Skeletal muscle satellite cell (primary cell): Measurements from ENCODE around the gene CCDC33.

Source experiments
- H3K27me3 ChIP-seq: 2 replicates; pipeline ENCODE4 v1.7.0; 2013; ENCODE audit warnings: low read length; ENCODE audit not compliant: control insufficient read depth, insufficient read depth
- H3K36me3 ChIP-seq: 2 replicates; pipeline ENCODE4 v1.7.0; 2013; ENCODE audit warnings: mild to moderate bottlenecking, control low read depth, low read length; ENCODE audit not compliant: insufficient read depth
- H3K4me1 ChIP-seq: 2 replicates; pipeline ENCODE4 v1.7.0; 2013; ENCODE audit warnings: low read length; ENCODE audit not compliant: control insufficient read depth, insufficient read depth
- H3K4me2 ChIP-seq: 2 replicates; pipeline ENCODE4 v1.7.0; 2013; ENCODE audit warnings: mild to moderate bottlenecking, low read length
- H3K4me3 ChIP-seq: 2 replicates; pipeline ENCODE4 v1.7.0; 2013; ENCODE audit warnings: low read length
- H3K9ac ChIP-seq: 2 replicates; pipeline ENCODE4 v1.7.0; 2013; ENCODE audit warnings: mild to moderate bottlenecking, low read depth, low read length, moderate library complexity
- H3K9me3 ChIP-seq: replicated peaks from 2 replicates; pipeline ENCODE4 v1.7.0; 2013; ENCODE audit warnings: mild to moderate bottlenecking, control low read depth, low read length

Gene CCDC33

DNA sequence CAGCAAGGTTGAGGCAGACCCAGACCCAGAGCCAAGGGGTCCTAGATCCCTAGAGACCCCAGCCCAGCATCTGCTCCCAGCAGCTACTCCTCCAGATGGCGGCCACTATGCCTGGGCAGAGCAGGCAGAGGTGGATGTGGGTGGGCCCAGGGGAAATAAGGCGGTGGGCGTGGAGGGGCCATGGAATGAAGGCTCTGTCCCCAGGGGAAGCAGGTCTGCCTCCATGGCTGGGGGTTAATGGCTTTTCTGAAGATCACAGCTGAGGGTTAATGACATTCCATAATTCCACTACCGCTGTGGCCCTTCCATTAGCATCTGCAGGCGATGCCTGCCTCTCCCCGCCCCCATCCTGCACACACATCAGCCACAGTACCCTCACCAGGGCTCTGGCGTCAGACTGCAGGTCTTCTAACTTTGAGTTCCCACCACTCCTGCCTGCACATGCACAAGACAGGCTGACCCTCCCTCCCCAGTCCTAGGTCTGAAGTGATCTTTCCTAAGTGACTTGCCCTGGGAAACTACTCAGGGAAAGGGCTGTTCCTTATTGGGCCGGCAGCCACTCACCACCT, 41.2 kb downstream of the CCDC33 start:
- Histone ChIP-seq H3K27me3 (peaks cover 82% of the 10 kb centered on the region), H3K9ac (no peak overlapping the region), H3K4me2 (no peak overlapping the region), H3K9me3 (no peaks in the 10 kb centered on the region), H3K4me3 (no peak overlapping the region), H3K4me1 (no peaks in the 10 kb centered on the region), H3K36me3 (no peaks in the 10 kb centered on the region)

DNA sequence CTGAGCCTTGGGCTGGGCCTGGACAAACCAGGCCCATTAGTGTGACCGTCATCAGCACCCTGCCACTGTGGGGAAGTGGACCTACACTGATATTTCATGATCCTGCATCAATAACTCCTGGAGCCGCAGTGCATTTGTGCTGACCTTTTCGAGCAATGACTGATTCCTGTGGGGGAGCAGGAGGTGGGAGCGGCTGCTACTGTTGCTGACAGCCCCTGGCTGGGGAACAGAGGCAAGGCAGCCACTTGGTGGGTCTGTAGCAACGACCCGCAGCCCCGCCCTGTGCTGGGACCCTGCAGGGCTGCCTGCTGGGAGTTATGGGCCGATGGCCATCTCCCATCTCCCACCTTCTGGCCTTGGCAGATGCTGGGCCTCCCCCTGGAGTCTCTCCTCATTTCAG, 42.1 kb downstream of the CCDC33 start:
- Histone ChIP-seq H3K9me3 (no peaks in the 10 kb centered on the region), H3K4me2 (no peak overlapping the region), H3K27me3 (peaks cover 82% of the 10 kb centered on the region), H3K9ac (no peak overlapping the region), H3K4me1 (no peaks in the 10 kb centered on the region), H3K4me3 (no peak overlapping the region), H3K36me3 (no peaks in the 10 kb centered on the region)

DNA sequence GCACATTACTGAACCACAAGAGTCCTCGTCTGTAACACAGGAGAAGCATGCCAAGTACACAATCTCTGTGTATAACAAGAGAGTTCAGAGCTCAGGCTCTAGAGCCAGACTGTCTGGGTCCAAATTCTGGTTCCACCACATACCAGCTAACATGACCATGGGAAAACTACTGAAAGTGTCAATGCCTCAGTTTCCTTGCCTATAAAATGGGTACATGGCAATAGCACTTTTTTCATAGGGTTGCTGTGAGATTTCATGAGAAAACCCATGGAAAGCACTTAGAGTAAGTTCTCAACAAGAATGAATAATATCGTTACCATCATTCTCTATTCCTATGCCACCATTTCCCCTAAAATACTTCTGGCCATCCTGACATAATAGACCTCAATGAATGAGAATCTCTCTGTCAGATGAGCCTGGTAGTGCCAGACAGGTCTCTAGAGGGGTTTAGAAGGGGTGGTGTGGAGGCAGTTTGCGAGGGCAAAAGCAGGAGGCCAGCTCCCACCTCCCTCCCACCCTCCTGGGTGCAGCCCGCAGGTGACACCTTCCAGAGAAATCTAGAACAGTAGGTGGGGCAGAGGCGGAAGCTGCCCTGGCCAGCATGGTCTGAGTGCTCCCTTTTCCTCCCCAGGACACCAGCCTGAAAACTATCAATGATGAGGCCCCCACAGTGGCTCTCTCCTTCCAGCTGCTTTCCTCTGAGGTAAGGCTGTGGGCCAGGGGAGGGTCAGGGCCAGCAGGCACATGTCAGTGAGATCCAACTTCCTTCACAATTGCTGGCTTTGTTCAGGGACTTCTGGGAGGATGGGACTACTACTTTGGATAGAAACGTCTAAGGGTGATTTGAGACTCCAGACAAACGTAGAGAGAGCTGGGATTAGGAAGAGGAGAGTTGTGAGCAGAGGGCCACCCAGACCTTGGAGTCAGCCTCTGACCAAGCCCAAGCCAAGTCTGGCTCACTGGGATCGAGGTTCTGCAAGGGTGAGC, 45.3 kb downstream of the CCDC33 start:
- H3K27me3 ChIP-seq = peaks cover 94% of the 10 kb centered on the region
- no peaks in the 10 kb centered on the region for H3K36me3 ChIP-seq
- H3K9me3 ChIP-seq = no peaks in the 10 kb centered on the region
- no peak overlapping the region for H3K9ac ChIP-seq
- no peaks in the 10 kb centered on the region for H3K4me1 ChIP-seq
- H3K4me3 ChIP-seq = no peak overlapping the region
- H3K4me2 ChIP-seq = no peak overlapping the region

DNA sequence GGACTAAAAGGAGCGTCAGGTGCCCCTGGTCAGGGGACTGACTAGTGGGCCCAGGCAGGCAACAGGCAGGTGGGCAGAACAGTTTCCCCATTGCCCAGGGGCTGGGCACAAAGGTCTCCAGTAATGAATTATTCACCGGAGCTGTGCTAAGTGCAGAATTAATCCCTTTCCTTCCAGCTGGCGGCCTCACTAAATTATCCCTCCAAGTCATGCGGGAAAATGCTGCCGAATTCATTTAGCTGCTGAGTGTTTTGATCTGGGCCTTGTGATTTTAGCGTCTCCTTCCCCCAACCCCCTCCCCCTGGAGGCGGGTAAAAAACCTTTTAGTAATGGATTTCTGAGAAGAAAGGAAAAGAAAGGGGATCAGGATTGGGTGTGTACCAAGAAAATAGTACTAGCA, 47.2 kb downstream of the CCDC33 start:
- Histone ChIP-seq H3K9me3 (no peaks in the 10 kb centered on the region), H3K27me3 (peaks cover 91% of the 10 kb centered on the region), H3K36me3 (no peaks in the 10 kb centered on the region), H3K4me1 (no peaks in the 10 kb centered on the region), H3K4me2 (no peak overlapping the region), H3K4me3 (no peak overlapping the region), H3K9ac (no peak overlapping the region)

DNA sequence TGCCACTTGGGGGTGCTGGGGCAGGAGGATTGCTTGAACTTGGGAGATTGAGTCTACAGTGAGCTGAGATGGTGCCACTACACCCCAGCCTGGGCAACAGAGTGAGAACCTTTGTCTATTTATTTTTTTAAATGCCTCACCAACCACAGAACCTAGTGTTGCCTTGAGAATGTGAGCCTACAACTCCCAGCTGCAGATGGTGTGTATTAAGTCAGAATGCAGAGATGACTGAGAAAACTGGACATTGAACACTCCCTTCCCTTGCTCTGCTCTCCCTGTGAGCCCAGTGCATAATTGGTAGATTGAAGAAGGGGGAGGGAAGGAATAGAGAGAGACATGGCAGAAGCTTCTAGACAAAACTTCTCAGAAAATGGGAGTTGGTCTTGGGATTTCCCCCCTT, 53.5 kb downstream of the CCDC33 start:
- Histone ChIP-seq H3K4me3 (no peak overlapping the region), H3K4me2 (no peak overlapping the region), H3K4me1 (no peaks in the 10 kb centered on the region), H3K36me3 (no peaks in the 10 kb centered on the region), H3K27me3 (peaks cover 62% of the 10 kb centered on the region), H3K9me3 (no peaks in the 10 kb centered on the region), H3K9ac (no peak overlapping the region)

DNA sequence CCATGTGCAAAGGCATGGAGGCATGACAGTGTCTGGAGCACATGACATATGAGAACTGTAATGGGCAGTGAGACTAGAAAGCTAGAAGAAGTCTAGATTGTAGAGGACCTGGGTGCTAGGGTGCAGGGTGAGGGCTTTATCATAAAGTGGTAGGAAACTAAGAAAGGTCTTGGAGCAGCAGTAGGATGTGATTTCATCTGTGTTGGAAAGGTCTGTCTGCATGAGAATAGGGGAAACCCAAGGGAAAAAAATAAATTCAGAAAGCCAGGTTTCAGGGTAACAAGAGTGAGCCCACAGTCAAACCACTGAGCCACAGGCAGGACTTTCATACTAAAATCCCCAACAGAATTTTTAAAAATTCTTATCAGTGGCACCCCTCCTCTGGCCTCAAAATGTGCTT, 54.5 kb downstream of the CCDC33 start:
- no peaks in the 10 kb centered on the region for H3K4me1 ChIP-seq
- H3K4me2 ChIP-seq = no peak overlapping the region
- no peaks in the 10 kb centered on the region for H3K9me3 ChIP-seq
- H3K36me3 ChIP-seq = no peaks in the 10 kb centered on the region
- H3K9ac ChIP-seq = no peak overlapping the region
- peaks cover 61% of the 10 kb centered on the region for H3K27me3 ChIP-seq
- H3K4me3 ChIP-seq = no peak overlapping the region

DNA sequence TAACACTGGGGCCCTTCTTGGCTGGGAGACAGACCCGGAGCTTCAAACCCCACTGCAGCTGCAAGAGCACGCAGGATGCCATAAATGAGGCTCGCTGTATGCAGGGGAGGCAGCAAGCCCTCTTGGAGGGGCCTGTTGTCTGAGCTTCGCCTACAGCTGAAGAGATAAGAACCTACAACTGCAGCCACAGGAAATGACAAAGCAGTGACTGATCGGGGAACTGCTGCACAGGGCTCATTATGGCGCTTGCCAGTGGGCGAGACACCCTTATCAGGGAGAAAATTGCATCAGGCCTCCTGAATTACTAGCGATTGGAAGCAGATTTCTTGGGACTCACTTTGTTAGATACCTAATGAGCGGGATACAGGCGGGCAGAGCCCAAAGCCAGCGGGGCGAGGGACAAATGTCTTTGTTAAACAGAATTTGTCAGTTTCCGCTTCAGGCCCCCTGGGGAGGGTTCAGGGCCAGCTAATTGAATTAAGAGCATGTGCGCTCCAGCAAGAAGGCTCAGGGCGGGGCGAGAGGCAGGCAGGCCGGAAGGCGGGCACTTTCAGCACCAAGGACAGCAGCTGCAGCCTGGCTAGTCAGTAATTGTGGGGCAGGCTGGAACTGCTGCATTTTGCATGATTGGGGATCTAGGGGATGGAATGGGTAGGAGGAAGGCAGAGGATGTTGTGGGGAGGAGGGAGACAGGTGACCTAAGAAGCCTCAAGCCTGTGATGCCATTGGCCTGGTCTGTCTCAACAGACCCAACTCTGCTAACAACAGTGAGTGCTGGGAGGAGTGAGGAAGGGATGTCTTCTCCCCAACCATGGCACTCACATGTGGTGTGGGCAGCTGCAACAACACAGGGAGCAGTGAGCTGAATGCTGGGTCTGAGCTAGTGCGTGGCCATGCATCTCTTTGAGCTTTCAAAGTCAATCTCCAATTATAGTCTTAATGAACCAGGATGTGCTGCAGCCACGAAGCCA, 55.3 kb downstream of the CCDC33 start:
- no peaks in the 10 kb centered on the region for H3K4me1 ChIP-seq
- no peaks in the 10 kb centered on the region for H3K36me3 ChIP-seq
- no peak overlapping the region for H3K4me3 ChIP-seq
- H3K27me3 ChIP-seq = peaks cover 60% of the 10 kb centered on the region
- no peak overlapping the region for H3K9ac ChIP-seq
- no peaks in the 10 kb centered on the region for H3K9me3 ChIP-seq
- no peak overlapping the region for H3K4me2 ChIP-seq

DNA sequence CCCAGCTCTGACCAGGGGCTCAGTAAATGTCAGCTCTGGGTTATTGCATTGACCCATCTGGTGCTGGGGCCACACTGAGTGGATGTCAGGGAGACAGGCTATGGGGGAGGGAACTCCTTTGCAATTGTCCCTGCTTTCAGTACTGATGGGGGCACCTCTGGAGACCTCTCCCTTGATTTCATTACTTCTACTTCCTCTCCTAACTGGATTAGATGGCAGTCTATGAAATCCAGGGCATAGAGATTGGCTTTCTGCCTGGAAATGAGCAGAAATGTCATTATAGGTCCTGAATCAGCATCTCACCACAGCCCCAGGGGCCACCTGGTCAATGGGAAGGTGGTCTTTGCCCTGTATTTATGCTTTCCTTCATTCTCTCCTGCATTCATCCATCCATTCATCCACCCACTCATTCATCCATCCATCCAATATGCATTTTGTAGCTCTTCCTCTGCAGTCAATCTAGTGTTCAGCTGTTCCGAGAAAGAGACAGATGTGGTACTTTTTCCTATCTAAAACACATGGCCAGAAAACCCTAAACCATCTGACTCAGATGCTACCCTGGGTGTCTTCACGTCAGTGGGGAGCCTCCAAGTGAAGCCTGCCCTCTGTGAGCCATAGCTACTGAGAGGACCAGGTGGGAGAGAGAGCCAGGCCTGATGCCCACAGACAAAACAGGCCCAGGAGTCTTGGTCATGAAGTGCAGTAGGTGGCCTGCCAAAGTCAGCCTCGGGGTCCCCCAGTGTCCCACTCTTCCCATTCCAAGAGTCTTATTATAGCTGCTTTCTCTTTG, 57.1 kb downstream of the CCDC33 start:
- Histone ChIP-seq H3K4me1 (no peaks in the 10 kb centered on the region), H3K4me3 (no peak overlapping the region), H3K9ac (no peak overlapping the region), H3K9me3 (no peaks in the 10 kb centered on the region), H3K27me3 (peaks cover 61% of the 10 kb centered on the region), H3K4me2 (no peak overlapping the region), H3K36me3 (no peaks in the 10 kb centered on the region)

DNA sequence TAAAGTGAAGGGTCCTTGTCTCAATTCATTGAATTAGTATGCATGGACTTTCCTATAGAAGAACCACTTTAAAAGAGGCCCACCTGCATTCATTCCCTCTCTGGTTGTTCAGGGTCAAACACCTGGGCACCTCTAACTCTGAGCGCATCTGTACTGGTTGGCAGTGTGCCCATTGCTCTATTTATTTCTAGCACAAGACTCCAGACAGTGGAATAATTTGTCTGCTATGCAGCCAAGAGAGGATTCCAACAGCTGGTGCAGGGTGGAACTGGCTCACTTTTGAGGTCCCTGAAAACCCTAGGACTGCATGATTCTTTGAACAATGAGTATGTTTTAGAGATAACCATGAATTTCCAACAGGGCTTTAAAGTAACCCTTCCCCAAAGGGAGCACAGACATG, 57.9 kb downstream of the CCDC33 start:
- no peak overlapping the region for H3K4me3 ChIP-seq
- no peaks in the 10 kb centered on the region for H3K9me3 ChIP-seq
- H3K4me2 ChIP-seq = no peak overlapping the region
- H3K27me3 ChIP-seq = peaks cover 58% of the 10 kb centered on the region
- H3K9ac ChIP-seq = no peak overlapping the region
- H3K36me3 ChIP-seq = no peaks in the 10 kb centered on the region
- no peaks in the 10 kb centered on the region for H3K4me1 ChIP-seq

DNA sequence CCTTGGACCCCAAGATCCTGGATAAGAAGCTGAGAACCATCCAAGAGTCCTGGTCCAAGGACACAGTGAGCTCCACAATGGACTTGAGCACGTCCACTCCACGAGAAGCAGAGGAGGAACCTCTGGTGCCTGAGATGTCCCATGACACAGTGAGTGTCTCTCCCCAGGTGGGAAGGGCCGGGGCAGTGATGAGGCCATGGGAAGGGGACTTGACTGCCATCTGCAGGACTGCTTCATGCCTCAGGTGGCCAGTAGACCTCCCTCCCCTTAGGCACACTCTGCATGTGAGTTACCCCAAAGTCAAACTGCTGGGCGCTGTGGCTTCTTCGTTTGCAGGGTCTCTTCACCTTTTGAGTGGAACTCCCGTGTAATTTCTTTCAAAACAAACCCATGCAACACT, 59.7 kb downstream of the CCDC33 start:
- Histone ChIP-seq H3K9me3 (no peaks in the 10 kb centered on the region), H3K9ac (no peak overlapping the region), H3K4me2 (no peak overlapping the region), H3K4me3 (no peak overlapping the region), H3K27me3 (peaks cover 63% of the 10 kb centered on the region), H3K36me3 (no peaks in the 10 kb centered on the region), H3K4me1 (no peaks in the 10 kb centered on the region)
